Measurements from ENCODE around the gene HSD11B2. TPM values are rescaled to one million over a fixed set of nuclear protein-coding genes. Genes with fewer than 3 reads are reported as not detected.

Gene HSD11B2
- total RNA-seq, 1 experiment from 2014 or later: 5.3 TPM

DNA sequence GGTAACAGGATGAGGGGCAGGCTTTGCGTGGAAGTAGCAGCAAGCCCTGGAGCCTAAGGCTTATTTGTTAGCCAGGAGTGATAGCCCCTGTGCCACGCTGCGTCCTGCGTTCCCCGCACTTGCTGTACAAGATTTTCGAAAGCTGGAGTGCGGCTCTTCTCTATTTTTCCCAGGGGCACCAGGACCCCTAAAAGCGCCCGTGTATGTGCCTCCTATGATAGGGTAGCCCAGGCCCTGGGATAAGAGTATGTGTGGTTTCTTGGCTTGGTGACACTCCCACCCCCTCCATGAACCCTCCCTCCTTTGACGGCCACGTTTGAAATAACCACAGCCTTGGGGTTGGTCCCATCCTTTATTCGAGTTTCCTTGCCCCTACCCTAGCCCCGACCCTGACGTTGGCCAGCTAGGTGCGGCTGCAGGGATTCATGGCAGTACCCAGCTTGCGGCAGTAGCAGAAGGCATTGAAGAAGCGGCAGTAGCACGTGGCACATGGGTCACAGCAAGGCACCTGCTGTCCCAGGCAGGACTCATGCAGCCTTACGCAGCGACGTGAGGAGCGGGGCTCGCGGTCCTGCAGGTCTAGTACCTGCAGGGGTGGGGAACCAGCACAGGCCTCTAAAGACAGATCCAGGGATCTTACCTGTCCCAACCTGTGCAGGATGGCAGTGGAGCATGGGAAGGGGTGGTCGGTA lies 51.5 kb downstream of the HSD11B2 start:
- H3K4me3 ChIP-seq: no peak overlapping the region
- H3K27ac ChIP-seq: no peak overlapping the region
- H4K20me1 ChIP-seq (ENCODE audit: insufficient read depth): peaks cover 5% of the 10 kb centered on the region
- intact Hi-C loops (cut with micrococcal nuclease; ENCODE audit: unreplicated experiment): loop anchor here (10.0 kb wide), 1 partner anchor 82 kb away; the partner anchor contains the start of gene CTCF
- H3F3A ChIP-seq (ENCODE audit: insufficient read depth, low read depth): peaks cover 8% of the 10 kb centered on the region; the same call in 1 of the 2 replicates
- ChIA-PET POLR2A (ENCODE audit: unreplicated experiment) (no interaction called here), CTCF (no interaction called here)
- no peaks in the 10 kb centered on the region for H3K9me2 ChIP-seq (ENCODE audit: insufficient read depth)
- H3K9me3 ChIP-seq (ENCODE audit: insufficient read depth, low read depth): no peaks in the 10 kb centered on the region
- no TSS peak for BruUV-seq (replicated peaks)
- peak overlapping the region; percentile 86 for H3K4me2 ChIP-seq
- TF ChIP-seq, protein P1, sequence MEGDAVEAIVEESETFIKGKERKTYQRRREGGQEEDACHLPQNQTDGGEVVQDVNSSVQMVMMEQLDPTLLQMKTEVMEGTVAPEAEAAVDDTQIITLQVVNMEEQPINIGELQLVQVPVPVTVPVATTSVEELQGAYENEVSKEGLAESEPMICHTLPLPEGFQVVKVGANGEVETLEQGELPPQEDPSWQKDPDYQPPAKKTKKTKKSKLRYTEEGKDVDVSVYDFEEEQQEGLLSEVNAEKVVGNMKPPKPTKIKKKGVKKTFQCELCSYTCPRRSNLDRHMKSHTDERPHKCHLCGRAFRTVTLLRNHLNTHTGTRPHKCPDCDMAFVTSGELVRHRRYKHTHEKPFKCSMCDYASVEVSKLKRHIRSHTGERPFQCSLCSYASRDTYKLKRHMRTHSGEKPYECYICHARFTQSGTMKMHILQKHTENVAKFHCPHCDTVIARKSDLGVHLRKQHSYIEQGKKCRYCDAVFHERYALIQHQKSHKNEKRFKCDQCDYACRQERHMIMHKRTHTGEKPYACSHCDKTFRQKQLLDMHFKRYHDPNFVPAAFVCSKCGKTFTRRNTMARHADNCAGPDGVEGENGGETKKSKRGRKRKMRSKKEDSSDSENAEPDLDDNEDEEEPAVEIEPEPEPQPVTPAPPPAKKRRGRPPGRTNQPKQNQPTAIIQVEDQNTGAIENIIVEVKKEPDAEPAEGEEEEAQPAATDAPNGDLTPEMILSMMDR (conservative IDR thresholded peaks at IDR 0.05): no peak
- no peak for TF ChIP-seq EZH2 (IDR thresholded peaks at IDR 0.05; ENCODE audit: low read depth)
- no peak overlapping the region for H2AFZ ChIP-seq
- peaks cover 37% of the 10 kb centered on the region for H3K79me2 ChIP-seq (ENCODE audit: low read depth)
- DNase-seq: no peak
- no peaks in the 10 kb centered on the region for H3K36me3 ChIP-seq (ENCODE audit: low read depth)
- H3K4me1 ChIP-seq (replicated peaks; ENCODE audit: insufficient read depth): peaks cover 19% of the 10 kb centered on the region
- no peaks in the 10 kb centered on the region for H3K27me3 ChIP-seq (ENCODE audit: insufficient read depth, low read depth)

GRCh38 chr16:67483150-67483549 lies 52.2 kb downstream of the HSD11B2 start, which contains the start of gene AGRP:
Gene AGRP (minus strand): TSS chr16:67483547. CDS start chr16:67483398, 149 bp downstream.
- TF ChIP-seq EZH2 (IDR thresholded peaks at IDR 0.05; ENCODE audit: low read depth): no peak
- TF ChIP-seq, protein P1 (conservative IDR thresholded peaks at IDR 0.05): no peak
- intact Hi-C loops (cut with micrococcal nuclease; ENCODE audit: unreplicated experiment): loop anchor here (10.0 kb wide), 1 partner anchor 82 kb away; the partner anchor contains the start of gene CTCF
- peaks cover 8% of the 10 kb centered on the region; the same call in 1 of the 2 replicates for H3F3A ChIP-seq (ENCODE audit: insufficient read depth, low read depth)
- H3K4me2 ChIP-seq: no peak within 1 kb of the TSS
- H2AFZ ChIP-seq: no peak within 1 kb of the TSS
- no TSS peak for BruUV-seq (replicated peaks)
- H4K20me1 ChIP-seq (ENCODE audit: insufficient read depth): peaks cover 5% of the 10 kb centered on the region; the same call in 1 of the 2 replicates
- no peaks in the 10 kb centered on the region for H3K9me3 ChIP-seq (ENCODE audit: insufficient read depth, low read depth)
- peaks cover 30% of the 10 kb centered on the region for H3K79me2 ChIP-seq (ENCODE audit: low read depth)
- DNase-seq: no peak
- H3K4me1 ChIP-seq (replicated peaks; ENCODE audit: insufficient read depth): peaks cover 19% of the 10 kb centered on the region
- H3K4me3 ChIP-seq: no peak within 1 kb of the TSS
- no peaks in the 10 kb centered on the region for H3K36me3 ChIP-seq (ENCODE audit: low read depth)
- ChIA-PET POLR2A (ENCODE audit: unreplicated experiment) (no interaction called here), CTCF (no interaction called here)
- H3K27me3 ChIP-seq (ENCODE audit: insufficient read depth, low read depth): no peaks in the 10 kb centered on the region
- H3K9me2 ChIP-seq (ENCODE audit: insufficient read depth): no peaks in the 10 kb centered on the region
- H3K27ac ChIP-seq: no peak within 1 kb of the TSS

DNA sequence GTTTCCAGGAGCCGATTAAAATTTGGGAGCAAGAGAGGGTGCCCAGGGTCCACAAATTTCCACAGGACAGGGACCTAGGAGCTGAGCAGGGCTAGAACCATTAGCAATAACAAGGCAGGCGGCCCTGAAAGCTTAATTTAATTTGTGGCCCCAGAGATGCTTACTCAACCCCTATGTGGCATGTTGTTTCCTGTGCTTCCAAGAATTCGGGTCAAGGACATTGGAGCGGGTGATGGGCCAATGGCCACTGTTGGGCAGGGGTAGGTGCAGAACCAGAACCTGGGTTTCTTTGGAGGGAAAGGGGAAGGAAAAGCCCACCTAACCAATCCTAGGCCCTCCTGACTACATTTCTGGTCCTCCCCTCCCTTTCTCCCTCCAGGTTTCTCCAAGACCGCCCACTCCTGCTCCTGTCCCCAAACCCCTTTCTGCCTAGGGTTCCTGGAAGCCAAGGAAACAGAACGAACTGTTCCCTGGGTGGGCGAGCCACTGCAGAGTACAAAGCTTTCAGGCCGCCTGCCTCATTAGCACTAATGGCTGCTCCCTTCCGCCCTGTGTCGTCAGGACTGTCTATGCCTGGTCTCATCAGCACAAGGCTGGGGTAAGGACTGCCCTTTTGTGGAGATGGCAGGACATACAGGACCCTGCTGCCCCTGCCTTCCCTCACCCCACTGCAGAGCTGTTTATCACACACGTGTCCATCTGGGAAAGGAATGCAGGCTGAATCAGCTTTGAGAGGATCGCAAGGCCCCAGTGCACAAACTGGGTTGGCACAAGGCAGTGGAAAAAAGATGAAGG lies 53.0 kb downstream of the HSD11B2 start:
- no peaks in the 10 kb centered on the region for H3K36me3 ChIP-seq (ENCODE audit: low read depth)
- no peak overlapping the region for H3K4me2 ChIP-seq
- H4K20me1 ChIP-seq (ENCODE audit: insufficient read depth): 0 out of 2 replicates have a peak, but pooled peaks cover 5% of the 10 kb centered on the region
- DNase-seq: no peak
- no peaks in the 10 kb centered on the region for H3K9me2 ChIP-seq (ENCODE audit: insufficient read depth)
- H3K27ac ChIP-seq: no peak overlapping the region
- no peak overlapping the region for H3K4me3 ChIP-seq
- intact Hi-C loops (cut with micrococcal nuclease; ENCODE audit: unreplicated experiment): loop anchor here (10.0 kb wide), 1 partner anchor 81 kb away; the partner anchor contains the start of gene CTCF
- BruUV-seq (replicated peaks): no TSS peak
- ChIA-PET POLR2A (ENCODE audit: unreplicated experiment) (no interaction called here), CTCF (no interaction called here)
- H2AFZ ChIP-seq: no peak overlapping the region
- no peak for TF ChIP-seq EZH2 (IDR thresholded peaks at IDR 0.05; ENCODE audit: low read depth)
- TF ChIP-seq, protein P1 (conservative IDR thresholded peaks at IDR 0.05): no peak
- H3K27me3 ChIP-seq (ENCODE audit: insufficient read depth, low read depth): no peaks in the 10 kb centered on the region
- H3K4me1 ChIP-seq (replicated peaks; ENCODE audit: insufficient read depth): peaks cover 19% of the 10 kb centered on the region
- no peaks in the 10 kb centered on the region for H3K9me3 ChIP-seq (ENCODE audit: insufficient read depth, low read depth)
- peaks cover 8% of the 10 kb centered on the region; the same call in 1 of the 2 replicates for H3F3A ChIP-seq (ENCODE audit: insufficient read depth, low read depth)
- H3K79me2 ChIP-seq (ENCODE audit: low read depth): peaks cover 24% of the 10 kb centered on the region

Data from PC-9 (cell line).